Epidermal melanocyte (primary cell): ENCODE data around the gene SLC4A9.

Experiments used
- DNase-seq: peaks from one replicate; pipeline ENCODE4 v3.0.0; 2011; ENCODE audit warnings: low spot score; ENCODE audit not compliant: insufficient read length

Gene SLC4A9

GRCh38 chr5:140362311-140362710 lies 2.3 kb downstream of the SLC4A9 start:
- DNase-seq = no peak

- peak; percentile 42 for DNase-seq
These were observed 3.1 kb downstream of the SLC4A9 start for GRCh38 chr5:140362875-140363630.

GRCh38 chr5:140363631-140364471 lies 3.9 kb downstream of the SLC4A9 start:
- no peak for DNase-seq

GRCh38 chr5:140364472-140364765 lies 4.4 kb downstream of the SLC4A9 start:
- DNase-seq = no peak

GRCh38 chr5:140365282-140365681 lies 5.3 kb downstream of the SLC4A9 start:
- DNase-seq = no peak

- DNase-seq = no peak
These were observed 5.9 kb downstream of the SLC4A9 start for GRCh38 chr5:140365941-140366340.

- no peak for DNase-seq
These were observed 6.7 kb downstream of the SLC4A9 start for GRCh38 chr5:140366589-140367255.

GRCh38 chr5:140367256-140368013 lies 7.4 kb downstream of the SLC4A9 start:
- no peak for DNase-seq

- DNase-seq = no peak
These were observed 11.6 kb downstream of the SLC4A9 start for GRCh38 chr5:140371356-140372151.

- DNase-seq = peak; percentile 74
These were observed 13.0 kb downstream of the SLC4A9 start for GRCh38 chr5:140372971-140373487.

- DNase-seq = no peak
These were observed 21.4 kb downstream of the SLC4A9 start for GRCh38 chr5:140381351-140381750.

- DNase-seq = no peak
These were observed 22.0 kb downstream of the SLC4A9 start for GRCh38 chr5:140381972-140382371.

GRCh38 chr5:140382866-140383265 lies 22.9 kb downstream of the SLC4A9 start:
- DNase-seq = no peak

GRCh38 chr5:140383300-140383699 lies 23.3 kb downstream of the SLC4A9 start:
- DNase-seq = no peak

GRCh38 chr5:140388052-140388451 lies 28.1 kb downstream of the SLC4A9 start:
- no peak for DNase-seq

GRCh38 chr5:140391312-140391711 lies 31.3 kb downstream of the SLC4A9 start:
- no peak for DNase-seq

GRCh38 chr5:140391732-140392131 lies 31.7 kb downstream of the SLC4A9 start:
- DNase-seq = no peak

- DNase-seq = no peak
These were observed 33.7 kb downstream of the SLC4A9 start for GRCh38 chr5:140393738-140394137.

- DNase-seq = no peak
These were observed 38.4 kb downstream of the SLC4A9 start for GRCh38 chr5:140398379-140398811.

GRCh38 chr5:140399979-140400729 lies 40.2 kb downstream of the SLC4A9 start:
- no peak for DNase-seq
